Esophagus muscularis mucosa (tissue), 3 donors: ENCODE data around the gene CTRB1.

Experiments used
- POLR2A ChIP-seq: fragments of 450-650 bp; IDR thresholded peaks from one replicate; pipeline ENCODE4 v1.6.1; 2017; ENCODE audit warnings: antibody characterized with exemption, moderate library complexity, mild to moderate bottlenecking, low read depth
- POLR2AphosphoS5 ChIP-seq, 2 donors: sonication (generic); formaldehyde crosslinking; IDR thresholded peaks; one replicate each; pipeline ENCODE4 v1.6.1; 2017; ENCODE audit warnings: antibody characterized with exemption in 2 of 2
- TF ChIP-seq, protein P1 (sequence below), 3 experiments: fragments of 200-600 bp in 2 of 3; fragments of 450-650 bp in 1 of 3; sonication (generic) in 2 of 3; IDR thresholded peaks; one replicate each; pipeline ENCODE4 v1.5.1; 2017 to 2019; ENCODE audit warnings: antibody characterized with exemption in 3 of 3, mild to moderate bottlenecking in 2 of 3, moderate library complexity in 1 of 3

DNA sequence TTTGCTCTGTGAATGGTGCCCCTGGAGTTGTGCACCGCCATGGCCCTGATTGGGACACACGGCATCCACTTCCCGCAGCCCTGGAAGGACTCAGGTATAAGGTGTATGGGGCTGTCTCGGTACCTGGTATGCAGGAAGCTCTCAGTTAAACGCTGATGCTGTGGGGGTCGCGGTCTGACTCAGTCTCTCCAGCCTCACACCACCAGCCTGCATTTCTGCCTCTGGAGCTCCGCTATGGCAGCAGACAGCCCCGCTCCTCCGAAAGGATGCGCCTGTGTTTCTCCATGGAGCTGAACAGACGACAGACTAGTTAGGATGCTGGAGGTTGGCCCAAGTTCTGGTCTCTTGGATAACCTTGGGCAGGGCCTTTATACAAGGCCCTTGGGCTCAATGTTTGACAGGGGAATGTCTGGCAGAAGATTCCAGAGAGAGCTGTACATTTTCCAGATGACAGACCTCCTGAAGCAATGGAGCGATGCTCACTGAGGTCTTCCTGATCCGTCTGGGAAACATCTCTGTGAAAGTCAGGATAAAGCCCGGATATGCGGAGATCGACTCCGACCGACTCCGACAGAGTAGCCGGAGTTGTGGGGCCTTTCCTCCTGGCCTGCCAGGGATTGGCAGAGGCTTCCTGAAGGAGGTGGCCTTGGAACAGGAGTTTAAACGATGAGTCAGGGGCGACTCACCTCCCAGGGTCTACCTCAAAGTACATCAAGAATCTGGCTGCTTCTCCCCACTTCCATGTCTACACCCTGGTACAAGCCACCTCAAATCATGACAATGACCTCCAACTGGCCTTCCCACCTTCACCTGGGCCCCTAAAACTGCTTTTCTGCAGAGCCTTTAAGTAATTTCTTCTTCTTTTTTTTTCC, 54.5 kb downstream of the CTRB1 start:
- TF ChIP-seq POLR2AphosphoS5 (IDR thresholded peaks at IDR 0.05) = no peak
- TF ChIP-seq, protein P1, sequence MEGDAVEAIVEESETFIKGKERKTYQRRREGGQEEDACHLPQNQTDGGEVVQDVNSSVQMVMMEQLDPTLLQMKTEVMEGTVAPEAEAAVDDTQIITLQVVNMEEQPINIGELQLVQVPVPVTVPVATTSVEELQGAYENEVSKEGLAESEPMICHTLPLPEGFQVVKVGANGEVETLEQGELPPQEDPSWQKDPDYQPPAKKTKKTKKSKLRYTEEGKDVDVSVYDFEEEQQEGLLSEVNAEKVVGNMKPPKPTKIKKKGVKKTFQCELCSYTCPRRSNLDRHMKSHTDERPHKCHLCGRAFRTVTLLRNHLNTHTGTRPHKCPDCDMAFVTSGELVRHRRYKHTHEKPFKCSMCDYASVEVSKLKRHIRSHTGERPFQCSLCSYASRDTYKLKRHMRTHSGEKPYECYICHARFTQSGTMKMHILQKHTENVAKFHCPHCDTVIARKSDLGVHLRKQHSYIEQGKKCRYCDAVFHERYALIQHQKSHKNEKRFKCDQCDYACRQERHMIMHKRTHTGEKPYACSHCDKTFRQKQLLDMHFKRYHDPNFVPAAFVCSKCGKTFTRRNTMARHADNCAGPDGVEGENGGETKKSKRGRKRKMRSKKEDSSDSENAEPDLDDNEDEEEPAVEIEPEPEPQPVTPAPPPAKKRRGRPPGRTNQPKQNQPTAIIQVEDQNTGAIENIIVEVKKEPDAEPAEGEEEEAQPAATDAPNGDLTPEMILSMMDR (IDR thresholded peaks at IDR 0.05) = no peak
- TF ChIP-seq POLR2A = no peak
